ENCODE measurements around the gene CHRDL2. TPM values are rescaled to one million over a fixed set of nuclear protein-coding genes. Genes with fewer than 3 reads are reported as not detected.

Gene CHRDL2
- total and polyA plus RNA-seq, 2 experiments from 2014 or later = 0.83 to 4.7 TPM

DNA sequence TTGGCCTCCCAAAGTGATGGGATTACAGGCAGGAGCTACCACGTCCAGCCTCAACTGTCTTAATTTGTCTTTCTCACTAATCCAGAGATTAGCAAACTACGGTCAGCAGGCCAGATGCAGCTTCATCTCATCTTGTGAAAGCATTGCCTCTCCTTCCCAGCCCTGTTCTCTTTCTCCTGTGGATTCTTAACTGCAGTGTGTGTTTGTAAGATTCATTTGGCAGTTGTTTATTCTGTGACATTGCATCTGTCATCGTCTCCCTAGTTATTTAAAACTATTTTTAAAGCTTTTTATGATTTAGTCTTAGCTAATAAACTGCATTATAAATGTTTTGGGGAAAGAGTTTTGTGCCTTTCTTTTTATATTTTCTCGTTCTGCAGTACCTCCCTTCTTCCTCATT is 46.7 kb upstream of the CHRDL2 start:
- Histone ChIP-seq H3K4me3 (no peak overlapping the region), H2AFZ (no peak overlapping the region), H3K9me3 (ENCODE audit: low read depth) (no peaks in the 10 kb centered on the region), H3K4me1 (ENCODE audit: insufficient read depth) (peaks cover 8% of the 10 kb centered on the region), H3K27me3 (no peaks in the 10 kb centered on the region), H3K79me2 (peaks cover 96% of the 10 kb centered on the region), H3K4me2 (no peak overlapping the region), H4K20me1 (ENCODE audit: insufficient read depth, poor library complexity, severe bottlenecking) (peaks cover 35% of the 10 kb centered on the region), H3K27ac (no peak overlapping the region), H3K9me2 (replicated peaks; ENCODE audit: insufficient read depth) (no peaks in the 10 kb centered on the region), H3K36me3 (replicated peaks; ENCODE audit: insufficient read depth, low read depth) (no peaks in the 10 kb centered on the region)
- TF ChIP-seq EZH2phosphoT487 (IDR thresholded peaks at IDR 0.05; ENCODE audit: low read depth, severe bottlenecking, unreplicated experiment) = no peak
- TF ChIP-seq, protein P1, sequence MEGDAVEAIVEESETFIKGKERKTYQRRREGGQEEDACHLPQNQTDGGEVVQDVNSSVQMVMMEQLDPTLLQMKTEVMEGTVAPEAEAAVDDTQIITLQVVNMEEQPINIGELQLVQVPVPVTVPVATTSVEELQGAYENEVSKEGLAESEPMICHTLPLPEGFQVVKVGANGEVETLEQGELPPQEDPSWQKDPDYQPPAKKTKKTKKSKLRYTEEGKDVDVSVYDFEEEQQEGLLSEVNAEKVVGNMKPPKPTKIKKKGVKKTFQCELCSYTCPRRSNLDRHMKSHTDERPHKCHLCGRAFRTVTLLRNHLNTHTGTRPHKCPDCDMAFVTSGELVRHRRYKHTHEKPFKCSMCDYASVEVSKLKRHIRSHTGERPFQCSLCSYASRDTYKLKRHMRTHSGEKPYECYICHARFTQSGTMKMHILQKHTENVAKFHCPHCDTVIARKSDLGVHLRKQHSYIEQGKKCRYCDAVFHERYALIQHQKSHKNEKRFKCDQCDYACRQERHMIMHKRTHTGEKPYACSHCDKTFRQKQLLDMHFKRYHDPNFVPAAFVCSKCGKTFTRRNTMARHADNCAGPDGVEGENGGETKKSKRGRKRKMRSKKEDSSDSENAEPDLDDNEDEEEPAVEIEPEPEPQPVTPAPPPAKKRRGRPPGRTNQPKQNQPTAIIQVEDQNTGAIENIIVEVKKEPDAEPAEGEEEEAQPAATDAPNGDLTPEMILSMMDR (IDR thresholded peaks at IDR 0.05; ENCODE audit: poor library complexity) = no peak
- no peak for DNase-seq (ENCODE audit: low spot score)
- 62% methylated on average over 4 of the region's 4 CpGs for WGBS (ENCODE audit: low lambda C conversion rate, missing lambda C conversion rate)

DNA sequence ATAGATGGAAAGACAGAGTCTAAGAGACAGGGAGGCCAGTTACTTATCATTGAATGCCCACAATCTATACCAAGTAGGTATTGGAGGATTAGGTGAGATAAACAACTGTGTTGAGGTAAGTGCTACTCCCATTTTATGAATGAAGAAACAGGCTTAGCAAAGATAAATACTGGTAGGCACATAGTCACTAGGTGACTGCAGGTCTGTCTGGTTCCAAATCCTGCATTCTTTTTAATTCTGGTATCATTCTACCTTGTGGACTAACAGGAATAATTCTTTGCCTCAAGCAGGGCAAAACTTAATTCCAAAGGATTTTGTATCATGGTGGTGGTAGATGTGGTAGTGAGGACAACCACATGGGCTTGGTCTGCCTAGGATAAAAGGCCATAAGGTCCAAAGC is 45.8 kb upstream of the CHRDL2 start:
- Histone ChIP-seq H3K9me2 (replicated peaks; ENCODE audit: insufficient read depth) (no peaks in the 10 kb centered on the region), H3K79me2 (peaks cover 96% of the 10 kb centered on the region), H3K9me3 (ENCODE audit: low read depth) (no peaks in the 10 kb centered on the region), H3K27ac (no peak overlapping the region), H3K4me3 (no peak overlapping the region), H3K36me3 (replicated peaks; ENCODE audit: insufficient read depth, low read depth) (no peaks in the 10 kb centered on the region), H3K27me3 (no peaks in the 10 kb centered on the region), H3K4me2 (no peak overlapping the region), H2AFZ (no peak overlapping the region), H4K20me1 (ENCODE audit: insufficient read depth, poor library complexity, severe bottlenecking) (peaks cover 31% of the 10 kb centered on the region), H3K4me1 (ENCODE audit: insufficient read depth) (peaks cover 9% of the 10 kb centered on the region)
- TF ChIP-seq, protein P1 (IDR thresholded peaks at IDR 0.05; ENCODE audit: poor library complexity) = no peak
- TF ChIP-seq EZH2phosphoT487 (IDR thresholded peaks at IDR 0.05; ENCODE audit: low read depth, severe bottlenecking, unreplicated experiment) = no peak
- no peak for TF ChIP-seq EZH2 (IDR thresholded peaks at IDR 0.05; ENCODE audit: borderline replicate concordance)
- DNase-seq (ENCODE audit: low spot score) = no peak

- Histone ChIP-seq H3K4me1 (ENCODE audit: insufficient read depth) (peaks cover 9% of the 10 kb centered on the region), H3K9me3 (ENCODE audit: low read depth) (no peaks in the 10 kb centered on the region), H3K36me3 (replicated peaks; ENCODE audit: insufficient read depth, low read depth) (no peaks in the 10 kb centered on the region), H3K4me2 (no peak overlapping the region), H3K27ac (no peak overlapping the region), H4K20me1 (ENCODE audit: insufficient read depth, poor library complexity, severe bottlenecking) (peaks cover 31% of the 10 kb centered on the region), H2AFZ (no peak overlapping the region), H3K4me3 (no peak overlapping the region), H3K27me3 (no peaks in the 10 kb centered on the region), H3K9me2 (replicated peaks; ENCODE audit: insufficient read depth) (no peaks in the 10 kb centered on the region), H3K79me2 (peaks cover 96% of the 10 kb centered on the region)
- TF ChIP-seq EZH2phosphoT487 (IDR thresholded peaks at IDR 0.05; ENCODE audit: low read depth, severe bottlenecking, unreplicated experiment) (no peak), EZH2 (IDR thresholded peaks at IDR 0.05; ENCODE audit: borderline replicate concordance) (no peak)
- TF ChIP-seq, protein P1 (IDR thresholded peaks at IDR 0.05; ENCODE audit: poor library complexity) = no peak
- DNase-seq (ENCODE audit: low spot score) = no peak
These were observed 45.3 kb upstream of the CHRDL2 start for GRCh38 chr11:74776546-74776945.

DNA sequence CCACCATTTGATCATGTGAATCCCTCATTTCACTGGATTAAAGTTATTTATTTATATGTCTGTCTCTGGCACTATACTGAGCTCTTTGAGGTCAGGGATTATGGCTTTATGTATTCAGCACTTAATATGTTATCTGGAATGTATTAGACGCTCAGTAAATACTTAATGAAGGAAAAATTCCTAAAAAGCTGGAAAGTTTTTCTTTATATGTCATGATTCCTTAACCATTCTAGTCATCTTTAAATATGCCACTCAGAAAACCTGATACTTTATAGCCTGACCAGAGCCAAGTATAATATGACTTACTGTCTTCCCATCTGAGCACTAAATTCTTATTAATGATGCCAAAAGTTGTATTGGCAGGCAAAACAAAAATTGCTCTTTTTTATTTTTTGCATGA is 44.5 kb upstream of the CHRDL2 start:
- H3K4me3 ChIP-seq = no peak overlapping the region
- no peak for DNase-seq (ENCODE audit: low spot score)
- no peaks in the 10 kb centered on the region for H3K36me3 ChIP-seq (replicated peaks; ENCODE audit: insufficient read depth, low read depth)
- peaks cover 9% of the 10 kb centered on the region for H3K4me1 ChIP-seq (ENCODE audit: insufficient read depth)
- H3K9me2 ChIP-seq (replicated peaks; ENCODE audit: insufficient read depth) = no peaks in the 10 kb centered on the region
- H3K9me3 ChIP-seq (ENCODE audit: low read depth) = no peaks in the 10 kb centered on the region
- 82% methylated on average over 1 of the region's 1 CpG for WGBS (ENCODE audit: low lambda C conversion rate, missing lambda C conversion rate)
- peaks cover 23% of the 10 kb centered on the region for H4K20me1 ChIP-seq (ENCODE audit: insufficient read depth, poor library complexity, severe bottlenecking)
- TF ChIP-seq EZH2phosphoT487 (IDR thresholded peaks at IDR 0.05; ENCODE audit: low read depth, severe bottlenecking, unreplicated experiment) (no peak), EZH2 (IDR thresholded peaks at IDR 0.05; ENCODE audit: borderline replicate concordance) (no peak)
- TF ChIP-seq, protein P1 (IDR thresholded peaks at IDR 0.05; ENCODE audit: poor library complexity) = no peak
- H3K4me2 ChIP-seq = no peak overlapping the region
- no peak overlapping the region for H3K27ac ChIP-seq
- H2AFZ ChIP-seq = no peak overlapping the region
- peaks cover 96% of the 10 kb centered on the region for H3K79me2 ChIP-seq
- H3K27me3 ChIP-seq = no peaks in the 10 kb centered on the region

All from hepatocyte (in vitro differentiated cells).